ENCODE data around the gene CDK12. TPM values are rescaled to one million over a fixed set of nuclear protein-coding genes. Genes with fewer than 3 reads are reported as not detected.

The CDK12 gene
- total RNA-seq, 2 experiments from 2014 or later, result 99.6 to 108 TPM

GRCh38 chr17:39581759-39582085 is 120.4 kb downstream of the CDK12 start:
- no peak overlapping the region for H3K27ac Mint-ChIP-seq
- no peak overlapping the region for H3K27ac ChIP-seq (ENCODE audit: low read depth in 1 of 2, low read length in 2 of 2)
- H3K27me3 ChIP-seq (ENCODE audit: control insufficient read depth in 1 of 2, insufficient read depth in 2 of 2, low read length in 2 of 2), result no peaks in the 10 kb centered on the region
- POLR2A ChIA-PET, result no interaction called here
- CTCF ChIA-PET, result interaction anchor here (0.8 kb wide), 1 partner anchor 40 kb away, joined by 3 read pairs; no protein-coding TSS in a partner anchor
- no peaks in the 10 kb centered on the region for H3K36me3 Mint-ChIP-seq (ENCODE audit: low read depth)
- H3K4me1 ChIP-seq (ENCODE audit: insufficient read depth, low read length), result no peaks in the 10 kb centered on the region
- no peak for TF ChIP-seq CTCF (IDR thresholded peaks at IDR 0.05)
- DNase-seq, result no peak
- H3K4me1 Mint-ChIP-seq (ENCODE audit: low read depth), result no peaks in the 10 kb centered on the region
- intact Hi-C loops (cut with DNase I, micrococcal nuclease), result no loop called here
- H3K4me3 ChIP-seq (ENCODE audit: low read length), result no peak overlapping the region
- H3K4me3 Mint-ChIP-seq, result no peak overlapping the region
- H3K27me3 Mint-ChIP-seq, result peaks cover 9% of the 10 kb centered on the region
- H3K36me3 ChIP-seq (ENCODE audit: insufficient read depth, low read length), result no peaks in the 10 kb centered on the region
- H3K9me3 Mint-ChIP-seq, result no peaks in the 10 kb centered on the region
- no peak for ATAC-seq (ENCODE audit: poor library complexity)
- no peaks in the 10 kb centered on the region for H3K9me3 ChIP-seq (ENCODE audit: control insufficient read depth in 1 of 2, insufficient read depth in 1 of 2, low read length in 2 of 2)

- intact Hi-C loops (cut with DNase I, micrococcal nuclease), result no loop called here
- CTCF ChIA-PET, result no interaction called here
- Mint-ChIP-seq H3K4me1 (ENCODE audit: low read depth) (no peaks in the 10 kb centered on the region), H3K27ac (no peak overlapping the region), H3K9me3 (no peaks in the 10 kb centered on the region), H3K4me3 (no peak overlapping the region), H3K36me3 (ENCODE audit: low read depth) (no peaks in the 10 kb centered on the region), H3K27me3 (peaks cover 9% of the 10 kb centered on the region)
- Histone ChIP-seq H3K4me3 (ENCODE audit: low read length) (no peak overlapping the region), H3K4me1 (ENCODE audit: insufficient read depth, low read length) (no peaks in the 10 kb centered on the region), H3K9me3 (ENCODE audit: control insufficient read depth in 1 of 2, insufficient read depth in 1 of 2, low read length in 2 of 2) (no peaks in the 10 kb centered on the region), H3K36me3 (ENCODE audit: insufficient read depth, low read length) (no peaks in the 10 kb centered on the region), H3K27ac (ENCODE audit: low read depth in 1 of 2, low read length in 2 of 2) (no peak overlapping the region), H3K27me3 (ENCODE audit: control insufficient read depth in 1 of 2, insufficient read depth in 2 of 2, low read length in 2 of 2) (no peaks in the 10 kb centered on the region)
- DNase-seq, result no peak
- no peak for TF ChIP-seq CTCF (IDR thresholded peaks at IDR 0.05)
- no peak for ATAC-seq (ENCODE audit: poor library complexity)
- POLR2A ChIA-PET, result no interaction called here
These were observed 121.4 kb downstream of the CDK12 start for GRCh38 chr17:39582658-39583057.

Other genes with a start within 250 kb of the CDK12 start
- not detected for gene STAC2, start 235.5 kb upstream of the CDK12 start, total RNA-seq
- gene FBXL20, start 59.9 kb upstream of the CDK12 start, total RNA-seq, result 10 to 100 TPM; 16.7 to 17.1 TPM
- 10 to 100 TPM; 24.7 to 28.7 TPM for gene MED1, start 10.2 kb upstream of the CDK12 start, total RNA-seq
- not detected for gene NEUROD2, start 146.4 kb downstream of the CDK12 start, total RNA-seq
- under 1 TPM in 1 of 2 experiments, not detected in 1; 0.25 TPM for gene PPP1R1B, start 165.5 kb downstream of the CDK12 start, total RNA-seq
- gene STARD3, start 175.7 kb downstream of the CDK12 start, total RNA-seq, result 10 to 100 TPM; 96.5 to 99.9 TPM
- 1 to 10 TPM; 6.4 TPM for gene TCAP, start 203.9 kb downstream of the CDK12 start, total RNA-seq
- under 1 TPM in 1 of 2 experiments, not detected in 1; 0.47 TPM for gene PNMT, start 207.0 kb downstream of the CDK12 start, total RNA-seq
- gene PGAP3, start 226.6 kb downstream of the CDK12 start, total RNA-seq, result 10 to 100 TPM; 26.1 to 30.7 TPM
- gene ERBB2, start 238.6 kb downstream of the CDK12 start, total RNA-seq, result 1 to 10 TPM; 2.4 to 4.6 TPM